H9 (cell line): ENCODE measurements around the gene NRG3. TPM values are rescaled to one million over a fixed set of nuclear protein-coding genes. Genes with fewer than 3 reads are reported as not detected.

Experiments used
- DNase-seq: peaks from one replicate; pipeline ENCODE4 v3.0.0-alpha.2; 2017
- H2AFZ ChIP-seq: one replicate; pipeline ENCODE4 v1.6.1; 2013; ENCODE audit warnings: mild to moderate bottlenecking, low read length, control low read depth, moderate library complexity
- H2AK5ac ChIP-seq: 2 replicates; pipeline ENCODE4 v1.6.1; 2013; ENCODE audit warnings: low read length, control low read depth, mixed read lengths; ENCODE audit not compliant: insufficient read length
- H2BK120ac ChIP-seq: one replicate; pipeline ENCODE4 v1.6.1; 2013; ENCODE audit warnings: low read depth, mild to moderate bottlenecking, low read length, control low read depth, inconsistent platforms; ENCODE audit not compliant: poor library complexity, severe bottlenecking
- H2BK12ac ChIP-seq: 2 replicates; pipeline ENCODE4 v1.6.1; 2013; ENCODE audit warnings: low read length, control low read depth, mixed read lengths, low read depth; ENCODE audit not compliant: insufficient read length
- H2BK15ac ChIP-seq: 2 replicates; pipeline ENCODE4 v1.6.1; 2013; ENCODE audit warnings: low read depth, low read length, control low read depth
- H2BK20ac ChIP-seq: one replicate; pipeline ENCODE4 v1.6.1; 2013; ENCODE audit warnings: low read depth, mild to moderate bottlenecking, low read length, control low read depth, inconsistent platforms; ENCODE audit not compliant: poor library complexity, severe bottlenecking
- H2BK5ac ChIP-seq: 2 replicates; pipeline ENCODE4 v1.6.1; 2013; ENCODE audit warnings: low read length, control low read depth, mixed read lengths; ENCODE audit not compliant: insufficient read length
- H3K14ac ChIP-seq: 2 replicates; pipeline ENCODE4 v1.6.1; 2013; ENCODE audit warnings: low read length, control low read depth; ENCODE audit not compliant: insufficient read depth
- H3K18ac ChIP-seq: 2 replicates; pipeline ENCODE4 v1.6.1; 2013; ENCODE audit warnings: low read depth, mild to moderate bottlenecking, mixed read lengths, low read length, control low read depth; ENCODE audit not compliant: insufficient read length
- H3K23ac ChIP-seq: 2 replicates; pipeline ENCODE4 v1.6.1; 2013; ENCODE audit warnings: low read length, control low read depth, mixed read lengths, low read depth; ENCODE audit not compliant: insufficient read length
- H3K23me2 ChIP-seq: 2 replicates; pipeline ENCODE4 v1.6.1; 2013; ENCODE audit warnings: low read depth, mild to moderate bottlenecking, mixed read lengths, low read length, control low read depth; ENCODE audit not compliant: insufficient read length, poor library complexity, severe bottlenecking
- H3K27ac ChIP-seq: 2 replicates; pipeline ENCODE4 v1.5.1; 2013; ENCODE audit warnings: low read length, control low read depth, mixed read lengths, low read depth; ENCODE audit not compliant: insufficient read length
- H3K27me3 ChIP-seq: 2 replicates; pipeline ENCODE4 v1.6.1; 2013; ENCODE audit warnings: low read length, control low read depth, inconsistent platforms; ENCODE audit not compliant: insufficient read depth
- H3K4ac ChIP-seq: 2 replicates; pipeline ENCODE4 v1.6.1; 2013; ENCODE audit warnings: low read depth, mild to moderate bottlenecking, control low read depth, inconsistent platforms, low read length, moderate library complexity
- H3K4me1 ChIP-seq: 2 replicates; pipeline ENCODE4 v1.6.1; 2013; ENCODE audit warnings: low read length, control low read depth, inconsistent platforms; ENCODE audit not compliant: insufficient read depth
- H3K4me2 ChIP-seq: 2 replicates; pipeline ENCODE4 v1.6.1; 2013; ENCODE audit warnings: low read length, control low read depth, mixed read lengths; ENCODE audit not compliant: insufficient read length, insufficient read depth
- H3K56ac ChIP-seq: 2 replicates; pipeline ENCODE4 v1.6.1; 2013; ENCODE audit warnings: low read depth, mild to moderate bottlenecking, mixed read lengths, low read length, control low read depth; ENCODE audit not compliant: insufficient read length
- H3K79me1 ChIP-seq: 2 replicates; pipeline ENCODE4 v1.6.1; 2013; ENCODE audit warnings: low read depth, mild to moderate bottlenecking, moderate library complexity, low read length, control low read depth, inconsistent platforms; ENCODE audit not compliant: insufficient read depth, poor library complexity, severe bottlenecking
- H3K79me2 ChIP-seq: 2 replicates; pipeline ENCODE4 v1.6.1; 2013; ENCODE audit warnings: low read length, control low read depth, inconsistent platforms; ENCODE audit not compliant: insufficient read depth
- H3K9ac ChIP-seq: 2 replicates; pipeline ENCODE4 v1.6.1; 2013; ENCODE audit warnings: low read length, control low read depth, mixed read lengths; ENCODE audit not compliant: insufficient read length; ENCODE audit errors: extremely low read depth
- H3K9me3 ChIP-seq: one replicate; pipeline ENCODE4 v1.6.1; 2013; ENCODE audit warnings: low read depth, low read length, inconsistent platforms; ENCODE audit not compliant: control insufficient read depth
- H3T11ph ChIP-seq: one replicate; pipeline ENCODE4 v1.6.1; 2013; ENCODE audit warnings: mild to moderate bottlenecking, low read length, control low read depth, inconsistent platforms
- H4K20me1 ChIP-seq: one replicate; pipeline ENCODE4 v1.6.1; 2013; ENCODE audit not compliant: control insufficient read depth, insufficient read length, insufficient read depth
- H4K5ac ChIP-seq: 2 replicates; pipeline ENCODE4 v1.6.1; 2013; ENCODE audit warnings: low read depth, mild to moderate bottlenecking, mixed read lengths, low read length, control low read depth; ENCODE audit not compliant: insufficient read length
- H4K8ac ChIP-seq: replicated peaks from 2 replicates; pipeline ENCODE4 v1.6.1; 2013; ENCODE audit warnings: low read length, control low read depth, mixed read lengths, low read depth; ENCODE audit not compliant: insufficient read length
- H4K91ac ChIP-seq: 2 replicates; pipeline ENCODE4 v1.6.1; 2013; ENCODE audit warnings: low read depth, mild to moderate bottlenecking, moderate library complexity, mixed read lengths, low read length, control low read depth; ENCODE audit not compliant: insufficient read length
- H3K27ac Mint-ChIP-seq, 3 experiments: 2 replicates in 2 of 3; 3 replicates in 1 of 3; pipeline ENCODE4 v1.8.0; 2020 to 2021; ENCODE audit warnings: mixed read lengths in 3 of 3, mild to moderate bottlenecking in 1 of 3, moderate library complexity in 1 of 3
- H3K27me3 Mint-ChIP-seq: 2 replicates; pipeline ENCODE4 v1.8.0; 2021; ENCODE audit warnings: low read depth, mild to moderate bottlenecking, moderate library complexity, mixed read lengths
- H3K36me3 Mint-ChIP-seq, 3 experiments: 2 replicates in 2 of 3; 3 replicates in 1 of 3; pipeline ENCODE4 v1.8.0; 2020 to 2021; ENCODE audit warnings: low read depth in 3 of 3, mixed read lengths in 3 of 3; ENCODE audit not compliant: insufficient read depth in 1 of 3
- H3K4me1 Mint-ChIP-seq, 2 experiments: 2 replicates each; pipeline ENCODE4 v1.8.0; 2020; ENCODE audit warnings: mixed read lengths in 2 of 2
- H3K4me3 Mint-ChIP-seq, 2 experiments: 2 replicates in 1 of 2; 3 replicates in 1 of 2; pipeline ENCODE4 v1.8.0; 2020 to 2021; ENCODE audit warnings: mild to moderate bottlenecking in 2 of 2, mixed read lengths in 2 of 2, moderate library complexity in 1 of 2
- H3K9me3 Mint-ChIP-seq, 2 experiments: 2 replicates in 1 of 2; 3 replicates in 1 of 2; pipeline ENCODE4 v1.8.0; 2020; ENCODE audit warnings: mild to moderate bottlenecking in 2 of 2, mixed read lengths in 2 of 2, moderate library complexity in 1 of 2
- CTCF ChIP-seq: fragments of 200-600 bp; sonication (generic); conservative IDR thresholded peaks from 3 replicates; pipeline ENCODE4 v1.8.0; 2021; ENCODE audit warnings: antibody characterized with exemption, mild to moderate bottlenecking
- total RNA-seq: library from RNA; stranded (reverse); gene quantifications from 2 replicates; pipeline ENCODE4 v1.2.1, GENCODE V29; 2021

NRG3 gene
- total RNA-seq, 1 experiment from 2014 or later = 1.6 TPM

- Mint-ChIP-seq H3K9me3 (peaks cover 3 to 8% of the 10 kb centered on the region in 2 experiments; a peak in 3 of 5 replicates), H3K27ac (no peak overlapping the region), H3K27me3 (no peaks in the 10 kb centered on the region), H3K4me1 (peaks cover 10 to 17% of the 10 kb centered on the region in 2 experiments), H3K36me3 (peaks cover 0 to 2% (median 2%) of the 10 kb centered on the region in 3 experiments; a peak in 1 of 7 replicates), H3K4me3 (no peak overlapping the region)
- Histone ChIP-seq H3K27me3 (no peaks in the 10 kb centered on the region), H2AK5ac (no peak overlapping the region), H3K9ac (no peak overlapping the region), H2BK20ac (no peak overlapping the region), H3K4me1 (no peaks in the 10 kb centered on the region; the same call in 1 of the 2 replicates), H3K79me1 (no peaks in the 10 kb centered on the region), H3K23me2 (no peaks in the 10 kb centered on the region), H4K20me1 (no peaks in the 10 kb centered on the region), H2BK120ac (no peak overlapping the region), H3T11ph (no peak overlapping the region), H3K18ac (no peak overlapping the region), H2BK12ac (no peak overlapping the region), H3K56ac (no peak overlapping the region), H3K79me2 (no peaks in the 10 kb centered on the region), H3K23ac (no peak overlapping the region), H3K4me2 (no peak overlapping the region), H3K9me3 (no peaks in the 10 kb centered on the region), H2AFZ (no peak overlapping the region), H3K4ac (no peak overlapping the region), H2BK5ac (no peak overlapping the region), H4K8ac (no peak overlapping the region), H4K5ac (no peak overlapping the region), H4K91ac (no peak overlapping the region), H3K14ac (no peak overlapping the region), H3K27ac (no peak overlapping the region), H2BK15ac (no peak overlapping the region)
- no peak for DNase-seq
- no peak for TF ChIP-seq CTCF
These were observed 770.2 kb downstream of the NRG3 start for GRCh38 chr10:82645221-82645620.
